Mucosa of rectum (tissue), 2 donors: Measurements from ENCODE around the gene KRT6B.

Experiments used
- H3K27ac ChIP-seq, 2 donors: one replicate each; pipeline ENCODE4 v1.7.0; 2013; ENCODE audit warnings: inconsistent platforms in 2 of 2, low read depth in 2 of 2, low read length in 2 of 2
- H3K27me3 ChIP-seq, 2 donors: one replicate each; pipeline ENCODE4 v1.7.0; 2013; ENCODE audit warnings: low read length in 2 of 2; ENCODE audit not compliant: control insufficient read depth in 2 of 2, insufficient read depth in 2 of 2
- H3K36me3 ChIP-seq, 2 donors: one replicate each; pipeline ENCODE4 v1.7.0; 2013; ENCODE audit warnings: low read length in 2 of 2; ENCODE audit not compliant: control insufficient read depth in 2 of 2, insufficient read depth in 2 of 2
- H3K4me1 ChIP-seq, 2 donors: one replicate each; pipeline ENCODE4 v1.7.0; 2013; ENCODE audit warnings: low read length in 2 of 2, mild to moderate bottlenecking in 1 of 2; ENCODE audit not compliant: control insufficient read depth in 2 of 2, insufficient read depth in 2 of 2
- H3K4me3 ChIP-seq, 2 donors: one replicate each; pipeline ENCODE4 v1.7.0; 2013; ENCODE audit warnings: low read length in 2 of 2
- H3K9ac ChIP-seq, 2 donors: one replicate each; pipeline ENCODE4 v1.7.0; 2013; ENCODE audit warnings: low read length in 2 of 2, low read depth in 1 of 2, mild to moderate bottlenecking in 1 of 2
- H3K9me3 ChIP-seq, 2 donors: one replicate each; pipeline ENCODE4 v1.7.0; 2013; ENCODE audit warnings: low read length in 2 of 2; ENCODE audit not compliant: control insufficient read depth in 2 of 2
- donor health status: healthy.
- donor health status: Normal muscosa, but diverticular disease.

The KRT6B gene

GRCh38 chr12:52438305-52439301 is 13.3 kb downstream of the KRT6B start:
- H3K36me3 ChIP-seq = no peaks in the 10 kb centered on the region
- no peaks in the 10 kb centered on the region for H3K27me3 ChIP-seq
- peaks cover 7 to 18% of the 10 kb centered on the region in 2 donors for H3K4me1 ChIP-seq
- no peak overlapping the region for H3K9ac ChIP-seq
- H3K9me3 ChIP-seq = no peaks in the 10 kb centered on the region
- no peak overlapping the region for H3K27ac ChIP-seq
- H3K4me3 ChIP-seq = no peak overlapping the region

- H3K4me1 ChIP-seq = peaks cover 7 to 18% of the 10 kb centered on the region in 2 donors
- peaks cover 0 to 6% of the 10 kb centered on the region in 2 donors for H3K27me3 ChIP-seq
- H3K36me3 ChIP-seq = no peaks in the 10 kb centered on the region
- no peak overlapping the region for H3K4me3 ChIP-seq
- H3K9me3 ChIP-seq = no peaks in the 10 kb centered on the region
- H3K27ac ChIP-seq = no peak overlapping the region
- H3K9ac ChIP-seq = no peak overlapping the region
Observed at GRCh38 chr12:52437508-52437907, 14.4 kb downstream of the KRT6B start.

GRCh38 chr12:52436828-52437474 is 15.0 kb downstream of the KRT6B start:
- Histone ChIP-seq H3K9me3 (no peaks in the 10 kb centered on the region), H3K27ac (no peak overlapping the region), H3K4me3 (no peak overlapping the region), H3K4me1 (peaks cover 7 to 18% of the 10 kb centered on the region in 2 donors), H3K36me3 (no peaks in the 10 kb centered on the region), H3K27me3 (peaks cover 0 to 9% of the 10 kb centered on the region in 2 donors), H3K9ac (no peak overlapping the region)

- Histone ChIP-seq H3K4me1 (peaks cover 7 to 18% of the 10 kb centered on the region in 2 donors), H3K36me3 (no peaks in the 10 kb centered on the region), H3K9me3 (no peaks in the 10 kb centered on the region), H3K9ac (no peak overlapping the region), H3K27ac (no peak overlapping the region), H3K4me3 (no peak overlapping the region), H3K27me3 (peaks cover 0 to 13% of the 10 kb centered on the region in 2 donors)
Observed at GRCh38 chr12:52436000-52436827, 15.7 kb downstream of the KRT6B start.

GRCh38 chr12:52435659-52435999 is 16.3 kb downstream of the KRT6B start:
- peaks cover 7 to 18% of the 10 kb centered on the region in 2 donors for H3K4me1 ChIP-seq
- no peak overlapping the region for H3K4me3 ChIP-seq
- H3K9me3 ChIP-seq = no peaks in the 10 kb centered on the region
- no peaks in the 10 kb centered on the region for H3K36me3 ChIP-seq
- no peak overlapping the region for H3K9ac ChIP-seq
- H3K27ac ChIP-seq = no peak overlapping the region
- peaks cover 0 to 17% of the 10 kb centered on the region in 2 donors for H3K27me3 ChIP-seq

- Histone ChIP-seq H3K27ac (no peak overlapping the region), H3K36me3 (no peaks in the 10 kb centered on the region), H3K9me3 (no peaks in the 10 kb centered on the region), H3K27me3 (peaks cover 0 to 18% of the 10 kb centered on the region in 2 donors), H3K4me3 (no peak overlapping the region), H3K9ac (no peak overlapping the region), H3K4me1 (peaks cover 7 to 18% of the 10 kb centered on the region in 2 donors)
Observed at GRCh38 chr12:52434760-52435530, 17.0 kb downstream of the KRT6B start.

GRCh38 chr12:52434081-52434733 is 17.7 kb downstream of the KRT6B start, which contains the start of gene KRT75:
Gene KRT75, minus strand, starts transcription at chr12:52434371. Its CDS starts 67 bp downstream, at chr12:52434304.
- Histone ChIP-seq H3K4me1 (peaks cover 7 to 18% of the 10 kb centered on the region in 2 donors), H3K4me3 (no peak within 1 kb of the TSS), H3K27me3 (peaks cover 0 to 18% of the 10 kb centered on the region in 2 donors), H3K9me3 (no peaks in the 10 kb centered on the region), H3K36me3 (no peaks in the 10 kb centered on the region), H3K9ac (no peak within 1 kb of the TSS), H3K27ac (no peak within 1 kb of the TSS)

- Histone ChIP-seq H3K27ac (no peak overlapping the region), H3K4me1 (peaks cover 7 to 17% of the 10 kb centered on the region in 2 donors), H3K9ac (no peak overlapping the region), H3K27me3 (peaks cover 0 to 18% of the 10 kb centered on the region in 2 donors), H3K36me3 (no peaks in the 10 kb centered on the region), H3K9me3 (no peaks in the 10 kb centered on the region), H3K4me3 (no peak overlapping the region)
Observed at GRCh38 chr12:52433501-52434080, 18.4 kb downstream of the KRT6B start.
